A549 (cell line): ENCODE measurements around the gene CABP2. TPM values are rescaled to one million over a fixed set of nuclear protein-coding genes. Genes with fewer than 3 reads are reported as not detected.

Experiments used
- BHLHE40 ChIP-seq: IDR thresholded peaks from 2 replicates; pipeline ENCODE4 v1.6.1; 2012; ENCODE audit warnings: low read depth, low read length, inconsistent platforms
- CEBPB ChIP-seq, 2 experiments: fragments of >200 bp in 1 of 2; sonication (Bioruptor Twin) in 1 of 2; formaldehyde crosslinking in 1 of 2; IDR thresholded peaks; 2 replicates each; pipeline ENCODE4 v1.6.1; 2012 to 2016
- CHD2 ChIP-seq: fragments of 150-350 bp; IDR thresholded peaks from 2 replicates; pipeline ENCODE4 v1.6.1; 2014; ENCODE audit warnings: low read length; ENCODE audit not compliant: partially characterized antibody
- FOSB ChIP-seq: fragments of 250-450 bp; sonication (Bioruptor Pico); IDR thresholded peaks from 2 replicates; pipeline ENCODE4 v1.5.0; 2020; ENCODE audit warnings: mild to moderate bottlenecking, moderate library complexity
- FOXS1 ChIP-seq: fragments of 250-450 bp; sonication (Bioruptor Pico); IDR thresholded peaks from 2 replicates; pipeline ENCODE4 v1.5.0; 2020; ENCODE audit warnings: mild to moderate bottlenecking, moderate library complexity
- HDAC2 ChIP-seq: fragments of 200-600 bp; sonication (generic); IDR thresholded peaks from 2 replicates; pipeline ENCODE4 v1.6.1; 2016
- HOXB13 ChIP-seq: fragments of 250-450 bp; sonication (Bioruptor Pico); IDR thresholded peaks from 2 replicates; pipeline ENCODE4 v1.5.0; 2020; ENCODE audit warnings: low read depth, mild to moderate bottlenecking, moderate library complexity
- HOXB5 ChIP-seq: fragments of 250-450 bp; sonication (Bioruptor Pico); IDR thresholded peaks from 2 replicates; pipeline ENCODE4 v1.5.0; 2020; ENCODE audit warnings: mild to moderate bottlenecking, moderate library complexity
- JUN ChIP-seq, 2 experiments: fragments of >200 bp; sonication (Bioruptor Twin); formaldehyde crosslinking; IDR thresholded peaks; 2 replicates in 1 of 2; 3 replicates in 1 of 2; pipeline ENCODE4 v1.6.1; 2016 to 2017
- KDM1A ChIP-seq: fragments of 200-600 bp; sonication (generic); IDR thresholded peaks from 2 replicates; pipeline ENCODE4 v1.6.1; 2016; ENCODE audit warnings: low read depth, mild to moderate bottlenecking
- KDM5A ChIP-seq: fragments of 200-600 bp; sonication (generic); IDR thresholded peaks from 2 replicates; pipeline ENCODE4 v1.6.1; 2016; ENCODE audit warnings: antibody characterized with exemption, mild to moderate bottlenecking
- NPAS2 ChIP-seq: fragments of 250-450 bp; sonication (Bioruptor Pico); IDR thresholded peaks from 2 replicates; pipeline ENCODE4 v1.8.0; 2022; ENCODE audit warnings: mild to moderate bottlenecking, moderate library complexity, borderline replicate concordance
- POLR2A ChIP-seq: IDR thresholded peaks from 2 replicates; pipeline ENCODE4 v1.6.1; 2012; ENCODE audit warnings: mild to moderate bottlenecking, low read length
- POLR2AphosphoS2 ChIP-seq: conservative IDR thresholded peaks from 2 replicates; pipeline ENCODE4 v1.6.1; 2012; ENCODE audit warnings: low read length, improper control_type of control experiment, inconsistent platforms
- RAD21 ChIP-seq, 2 experiments: fragments of >200 bp in 1 of 2; sonication (Bioruptor Twin) in 1 of 2; formaldehyde crosslinking in 1 of 2; IDR thresholded peaks in 1 of 2; conservative IDR thresholded peaks in 1 of 2; 2 replicates in 1 of 2; 3 replicates in 1 of 2; pipeline ENCODE4 v1.6.1; 2012 to 2018; ENCODE audit warnings: inconsistent platforms in 1 of 2
- RCOR1 ChIP-seq: fragments of 150-350 bp; IDR thresholded peaks from 2 replicates; pipeline ENCODE4 v1.6.1; 2014; ENCODE audit warnings: antibody characterized with exemption, low read length, low read depth
- RNF2 ChIP-seq: fragments of 200-600 bp; sonication (generic); IDR thresholded peaks from 2 replicates; pipeline ENCODE4 v1.6.1; 2016; ENCODE audit warnings: low read depth, mild to moderate bottlenecking, antibody characterized with exemption, moderate library complexity, borderline replicate concordance
- SREBF2 ChIP-seq: fragments of 450-650 bp; IDR thresholded peaks from 2 replicates; pipeline ENCODE4 v1.6.1; 2014; ENCODE audit warnings: mild to moderate bottlenecking, moderate library complexity
- TP53 ChIP-seq: fragments of 250-450 bp; sonication (Bioruptor Pico); IDR thresholded peaks from 2 replicates; pipeline ENCODE4 v1.5.0; 2021; ENCODE audit warnings: mild to moderate bottlenecking, moderate library complexity
- ZFP36 ChIP-seq: fragments of 450-650 bp; IDR thresholded peaks from 2 replicates; pipeline ENCODE4 v1.6.1; 2014; ENCODE audit warnings: borderline replicate concordance; ENCODE audit not compliant: partially characterized antibody
- ZNF302 ChIP-seq: fragments of 250-450 bp; sonication (Bioruptor Pico); IDR thresholded peaks from 2 replicates; pipeline ENCODE4 v1.9.0; 2021; ENCODE audit warnings: inconsistent platforms, mild to moderate bottlenecking, moderate library complexity
- polyA plus RNA-seq, 4 experiments: library from polyadenylated mRNA; depleted of rRNA in 3 of 4; stranded (reverse); fragments of >200 nt; fragmentation: RNase III in 1 of 4; extraction: RNeasy Plus Mini Kit Qiagen cat#74134 plus additional on column Dnase treatment in 1 of 4; gene quantifications; 2 replicates in 3 of 4; 3 replicates in 1 of 4; pipeline ENCODE4 v1.2.3, GENCODE V29; 2011 to 2017
- TF ChIP-seq, protein P1 (sequence below): fragments of 200-600 bp; sonication (generic); IDR thresholded peaks from 2 replicates; pipeline ENCODE4 v1.6.1; 2016; ENCODE audit warnings: antibody characterized with exemption, mild to moderate bottlenecking, moderate library complexity
- TF ChIP-seq, protein P2 (sequence below): fragments of 250-450 bp; sonication (Bioruptor Pico); IDR thresholded peaks from 2 replicates; pipeline ENCODE4 v1.5.0; 2021; ENCODE audit warnings: mild to moderate bottlenecking, moderate library complexity, borderline replicate concordance
- TF ChIP-seq, protein P3 (sequence below): fragments of 150-350 bp; IDR thresholded peaks from 2 replicates; pipeline ENCODE4 v1.6.1; 2014; ENCODE audit warnings: low read depth, mild to moderate bottlenecking, low read length
- TF ChIP-seq, protein P4 (sequence below): IDR thresholded peaks from 2 replicates; pipeline ENCODE4 v1.6.1; 2012; ENCODE audit warnings: low read depth, borderline replicate concordance
- TF ChIP-seq, protein P5 (sequence below): fragments of 250-450 bp; sonication (Bioruptor Pico); IDR thresholded peaks from 2 replicates; pipeline ENCODE4 v1.5.0; 2020; ENCODE audit warnings: low read depth, mild to moderate bottlenecking, moderate library complexity
- TF ChIP-seq, protein P6 (sequence below): fragments of >200 bp; sonication (Bioruptor Twin); formaldehyde crosslinking; IDR thresholded peaks from 3 replicates; pipeline ENCODE4 v1.6.1; 2016

The CABP2 gene
- polyA plus RNA-seq, 2 of the 4 experiments (the other 2 are of a cell fraction) = not detected

DNA sequence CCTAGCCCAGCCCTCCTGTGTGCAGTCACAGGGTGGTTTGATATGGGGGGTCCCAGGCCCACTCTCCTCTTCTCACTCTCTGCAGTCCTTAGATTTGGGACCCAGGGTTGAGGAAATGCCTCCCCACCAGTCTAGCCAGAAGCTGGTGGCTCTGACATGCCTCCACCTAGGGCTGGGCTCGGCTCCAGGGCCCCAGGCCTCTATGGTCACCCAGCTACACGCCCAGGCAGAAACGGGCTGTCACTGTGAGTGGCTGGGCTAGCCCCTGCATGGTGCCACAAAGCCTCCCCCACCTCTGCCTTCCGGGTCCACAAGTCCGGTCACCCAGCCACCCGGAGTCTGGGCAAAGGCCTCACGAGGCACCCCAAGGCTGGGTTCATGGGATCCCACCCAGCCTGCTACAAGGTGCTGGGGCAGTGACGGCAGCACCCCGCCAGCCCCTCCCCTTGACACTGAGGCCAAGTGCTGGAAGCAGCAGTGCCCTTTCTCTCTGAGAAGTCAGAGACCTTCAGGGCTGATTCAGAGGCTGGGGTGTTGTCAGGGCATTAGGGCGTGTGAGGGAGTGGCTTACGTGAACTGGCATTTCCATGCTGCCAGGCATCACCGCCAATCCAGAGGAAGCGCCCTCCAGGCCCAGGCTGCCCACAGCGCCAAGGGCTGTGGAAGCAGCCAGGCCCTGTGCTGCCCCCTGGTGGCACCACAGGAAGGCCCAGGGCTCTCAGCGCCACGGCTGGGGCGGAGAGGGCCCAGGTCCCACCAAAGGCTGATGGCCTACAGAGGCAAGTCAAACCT, 17.4 kb downstream of the CABP2 start (continued):
- TF ChIP-seq, protein P1, sequence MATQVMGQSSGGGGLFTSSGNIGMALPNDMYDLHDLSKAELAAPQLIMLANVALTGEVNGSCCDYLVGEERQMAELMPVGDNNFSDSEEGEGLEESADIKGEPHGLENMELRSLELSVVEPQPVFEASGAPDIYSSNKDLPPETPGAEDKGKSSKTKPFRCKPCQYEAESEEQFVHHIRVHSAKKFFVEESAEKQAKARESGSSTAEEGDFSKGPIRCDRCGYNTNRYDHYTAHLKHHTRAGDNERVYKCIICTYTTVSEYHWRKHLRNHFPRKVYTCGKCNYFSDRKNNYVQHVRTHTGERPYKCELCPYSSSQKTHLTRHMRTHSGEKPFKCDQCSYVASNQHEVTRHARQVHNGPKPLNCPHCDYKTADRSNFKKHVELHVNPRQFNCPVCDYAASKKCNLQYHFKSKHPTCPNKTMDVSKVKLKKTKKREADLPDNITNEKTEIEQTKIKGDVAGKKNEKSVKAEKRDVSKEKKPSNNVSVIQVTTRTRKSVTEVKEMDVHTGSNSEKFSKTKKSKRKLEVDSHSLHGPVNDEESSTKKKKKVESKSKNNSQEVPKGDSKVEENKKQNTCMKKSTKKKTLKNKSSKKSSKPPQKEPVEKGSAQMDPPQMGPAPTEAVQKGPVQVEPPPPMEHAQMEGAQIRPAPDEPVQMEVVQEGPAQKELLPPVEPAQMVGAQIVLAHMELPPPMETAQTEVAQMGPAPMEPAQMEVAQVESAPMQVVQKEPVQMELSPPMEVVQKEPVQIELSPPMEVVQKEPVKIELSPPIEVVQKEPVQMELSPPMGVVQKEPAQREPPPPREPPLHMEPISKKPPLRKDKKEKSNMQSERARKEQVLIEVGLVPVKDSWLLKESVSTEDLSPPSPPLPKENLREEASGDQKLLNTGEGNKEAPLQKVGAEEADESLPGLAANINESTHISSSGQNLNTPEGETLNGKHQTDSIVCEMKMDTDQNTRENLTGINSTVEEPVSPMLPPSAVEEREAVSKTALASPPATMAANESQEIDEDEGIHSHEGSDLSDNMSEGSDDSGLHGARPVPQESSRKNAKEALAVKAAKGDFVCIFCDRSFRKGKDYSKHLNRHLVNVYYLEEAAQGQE = no peak
- TF ChIP-seq KDM1A (no peak), RCOR1 (no peak), JUN (IDR thresholded peaks at IDR 0.05) (peak; percentile 46 to 53; a peak in 3 of 5 replicates), KDM5A (no peak), POLR2A (peak; percentile 33), HOXB13 (CRISPR knock-in tag) (no peak), BHLHE40 (no peak), ZNF302 (CRISPR knock-in tag) (no peak), RNF2 (no peak), CEBPB (IDR thresholded peaks at IDR 0.05) (no peak), HOXB5 (CRISPR knock-in tag) (no peak), RAD21 (conservative IDR thresholded peaks at IDR 0.05 in 1 of 2, IDR thresholded peaks at IDR 0.05 in 1 of 2) (peak; percentile 77 to 91), TP53 (0 out of 2 replicates have a peak, but pooled peaks have one; percentile 11), CHD2 (no peak), FOSB (CRISPR knock-in tag) (no peak), POLR2AphosphoS2 (no peak), ZFP36 (no peak), SREBF2 (no peak), FOXS1 (no peak), HDAC2 (no peak), NPAS2 (CRISPR knock-in tag) (no peak)
- TF ChIP-seq, protein P2, sequence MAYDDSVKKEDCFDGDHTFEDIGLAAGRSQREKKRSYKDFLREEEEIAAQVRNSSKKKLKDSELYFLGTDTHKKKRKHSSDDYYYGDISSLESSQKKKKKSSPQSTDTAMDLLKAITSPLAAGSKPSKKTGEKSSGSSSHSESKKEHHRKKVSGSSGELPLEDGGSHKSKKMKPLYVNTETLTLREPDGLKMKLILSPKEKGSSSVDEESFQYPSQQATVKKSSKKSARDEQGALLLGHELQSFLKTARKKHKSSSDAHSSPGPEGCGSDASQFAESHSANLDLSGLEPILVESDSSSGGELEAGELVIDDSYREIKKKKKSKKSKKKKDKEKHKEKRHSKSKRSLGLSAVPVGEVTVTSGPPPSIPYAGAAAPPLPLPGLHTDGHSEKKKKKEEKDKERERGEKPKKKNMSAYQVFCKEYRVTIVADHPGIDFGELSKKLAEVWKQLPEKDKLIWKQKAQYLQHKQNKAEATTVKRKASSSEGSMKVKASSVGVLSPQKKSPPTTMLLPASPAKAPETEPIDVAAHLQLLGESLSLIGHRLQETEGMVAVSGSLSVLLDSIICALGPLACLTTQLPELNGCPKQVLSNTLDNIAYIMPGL (CRISPR knock-in tag) = no peak
- TF ChIP-seq, protein P3, sequence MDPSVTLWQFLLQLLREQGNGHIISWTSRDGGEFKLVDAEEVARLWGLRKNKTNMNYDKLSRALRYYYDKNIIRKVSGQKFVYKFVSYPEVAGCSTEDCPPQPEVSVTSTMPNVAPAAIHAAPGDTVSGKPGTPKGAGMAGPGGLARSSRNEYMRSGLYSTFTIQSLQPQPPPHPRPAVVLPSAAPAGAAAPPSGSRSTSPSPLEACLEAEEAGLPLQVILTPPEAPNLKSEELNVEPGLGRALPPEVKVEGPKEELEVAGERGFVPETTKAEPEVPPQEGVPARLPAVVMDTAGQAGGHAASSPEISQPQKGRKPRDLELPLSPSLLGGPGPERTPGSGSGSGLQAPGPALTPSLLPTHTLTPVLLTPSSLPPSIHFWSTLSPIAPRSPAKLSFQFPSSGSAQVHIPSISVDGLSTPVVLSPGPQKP = no peak
- TF ChIP-seq, protein P4, sequence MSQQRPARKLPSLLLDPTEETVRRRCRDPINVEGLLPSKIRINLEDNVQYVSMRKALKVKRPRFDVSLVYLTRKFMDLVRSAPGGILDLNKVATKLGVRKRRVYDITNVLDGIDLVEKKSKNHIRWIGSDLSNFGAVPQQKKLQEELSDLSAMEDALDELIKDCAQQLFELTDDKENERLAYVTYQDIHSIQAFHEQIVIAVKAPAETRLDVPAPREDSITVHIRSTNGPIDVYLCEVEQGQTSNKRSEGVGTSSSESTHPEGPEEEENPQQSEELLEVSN = no peak
- TF ChIP-seq, protein P5, sequence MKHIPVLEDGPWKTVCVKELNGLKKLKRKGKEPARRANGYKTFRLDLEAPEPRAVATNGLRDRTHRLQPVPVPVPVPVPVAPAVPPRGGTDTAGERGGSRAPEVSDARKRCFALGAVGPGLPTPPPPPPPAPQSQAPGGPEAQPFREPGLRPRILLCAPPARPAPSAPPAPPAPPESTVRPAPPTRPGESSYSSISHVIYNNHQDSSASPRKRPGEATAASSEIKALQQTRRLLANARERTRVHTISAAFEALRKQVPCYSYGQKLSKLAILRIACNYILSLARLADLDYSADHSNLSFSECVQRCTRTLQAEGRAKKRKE (CRISPR knock-in tag) = no peak
- TF ChIP-seq, protein P6, sequence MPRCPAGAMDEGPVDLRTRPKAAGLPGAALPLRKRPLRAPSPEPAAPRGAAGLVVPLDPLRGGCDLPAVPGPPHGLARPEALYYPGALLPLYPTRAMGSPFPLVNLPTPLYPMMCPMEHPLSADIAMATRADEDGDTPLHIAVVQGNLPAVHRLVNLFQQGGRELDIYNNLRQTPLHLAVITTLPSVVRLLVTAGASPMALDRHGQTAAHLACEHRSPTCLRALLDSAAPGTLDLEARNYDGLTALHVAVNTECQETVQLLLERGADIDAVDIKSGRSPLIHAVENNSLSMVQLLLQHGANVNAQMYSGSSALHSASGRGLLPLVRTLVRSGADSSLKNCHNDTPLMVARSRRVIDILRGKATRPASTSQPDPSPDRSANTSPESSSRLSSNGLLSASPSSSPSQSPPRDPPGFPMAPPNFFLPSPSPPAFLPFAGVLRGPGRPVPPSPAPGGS = 0 out of 3 replicates have a peak, but pooled peaks have one; percentile 38
